Astrocyte of the spinal cord (primary cell): Measurements from ENCODE around the gene ZNF554.
A peak's percentile ranks its signal among the peaks of the same experiment; 100 is the strongest.

Source experiments
- DNase-seq: peaks from one replicate; pipeline ENCODE4 v3.0.0; 2011; ENCODE audit warnings: low read depth, low spot score
- H3K4me3 ChIP-seq: 2 replicates; pipeline ENCODE4 v1.5.1; 2011; ENCODE audit warnings: low read depth, mild to moderate bottlenecking, low read length, moderate library complexity
- CTCF ChIP-seq: IDR thresholded peaks from 2 replicates; pipeline ENCODE4 v1.5.1; 2012; ENCODE audit warnings: low read depth, mild to moderate bottlenecking, low read length, inconsistent platforms
- in situ Hi-C: cut with HindIII; loops from 2 replicates; pipeline ENCODE4 v1.10.0; 2017; ENCODE audit warnings: low sequenced_read_pairs

The ZNF554 gene

GRCh38 chr19:2827840-2828489 lies 8.3 kb downstream of the ZNF554 start:
- in situ Hi-C loops: no loop called here
- no peak for TF ChIP-seq CTCF
- no peak overlapping the region for H3K4me3 ChIP-seq
- DNase-seq: no peak

- no peak for DNase-seq
- in situ Hi-C loops: no loop called here
- TF ChIP-seq CTCF: no peak
- H3K4me3 ChIP-seq: no peak overlapping the region
Observed at GRCh38 chr19:2834294-2834871, 14.7 kb downstream of the ZNF554 start.

- no peak for DNase-seq
- H3K4me3 ChIP-seq: no peak overlapping the region
- no peak for TF ChIP-seq CTCF
- in situ Hi-C loops: no loop called here
Observed at GRCh38 chr19:2837430-2837829, 17.8 kb downstream of the ZNF554 start.

GRCh38 chr19:2840794-2841791 lies 21.4 kb downstream of the ZNF554 start, which contains the start of gene ZNF555:
TSS of gene ZNF555 (plus strand) at chr19:2841475. CDS start at chr19:2841573, 98 bp downstream.
- TF ChIP-seq CTCF: peak; percentile 39
- in situ Hi-C loops: no loop called here

GRCh38 chr19:2841855-2842574 lies 22.3 kb downstream of the ZNF554 start:
- peak overlapping the region; percentile 75 for H3K4me3 ChIP-seq
- in situ Hi-C loops: no loop called here
- DNase-seq: no peak
- TF ChIP-seq CTCF: no peak

More at GRCh38 chr19:2840794-2841791, 21.4 kb downstream of the ZNF554 start, which contains the start of gene ZNF555:
- H3K4me3 ChIP-seq: peak within 1 kb of the TSS; percentile 75
- DNase-seq: peak; percentile 99

- no peak for TF ChIP-seq CTCF
- DNase-seq: no peak
- in situ Hi-C loops: no loop called here
Observed at GRCh38 chr19:2845107-2845506, 25.4 kb downstream of the ZNF554 start.

More at GRCh38 chr19:2845107-2845506, 25.4 kb downstream of the ZNF554 start:
- no peak overlapping the region for H3K4me3 ChIP-seq
